Parathyroid adenoma (tissue), 2 donors: ENCODE data around the gene HACE1.
A peak's percentile ranks its signal among the peaks of the same experiment; 100 is the strongest.

ENCODE experiments used
- H2AFZ ChIP-seq: fragments of 300-600 bp; sonication (generic); one replicate; pipeline ENCODE4 v1.7.0; 2017; ENCODE audit warnings: antibody characterized with exemption, mild to moderate bottlenecking
- H3K27ac ChIP-seq: fragments of 300-600 bp; sonication (generic); one replicate; pipeline ENCODE4 v1.7.0; 2017
- H3K27me3 ChIP-seq: fragments of 300-600 bp; sonication (generic); one replicate; pipeline ENCODE4 v1.7.0; 2017; ENCODE audit warnings: low read length; ENCODE audit not compliant: control insufficient read depth, insufficient read depth
- H3K36me3 ChIP-seq: fragments of 300-600 bp; sonication (generic); one replicate; pipeline ENCODE4 v1.7.0; 2017; ENCODE audit warnings: low read length; ENCODE audit not compliant: control insufficient read depth, insufficient read depth
- H3K4me1 ChIP-seq: fragments of 300-600 bp; sonication (generic); one replicate; pipeline ENCODE4 v1.7.0; 2017; ENCODE audit warnings: control low read depth
- H3K4me2 ChIP-seq: fragments of 300-600 bp; sonication (generic); one replicate; pipeline ENCODE4 v1.7.0; 2017; ENCODE audit warnings: low read length
- H3K4me3 ChIP-seq: fragments of 300-600 bp; sonication (generic); one replicate; pipeline ENCODE4 v1.7.0; 2017; ENCODE audit warnings: low read depth, low read length
- H3K79me2 ChIP-seq: fragments of 300-600 bp; sonication (generic); one replicate; pipeline ENCODE4 v1.7.0; 2017; ENCODE audit warnings: control low read depth
- H3K9ac ChIP-seq: fragments of 300-600 bp; sonication (generic); one replicate; pipeline ENCODE4 v1.7.0; 2017; ENCODE audit warnings: mild to moderate bottlenecking
- H3K9me3 ChIP-seq: fragments of 300-600 bp; sonication (generic); one replicate; pipeline ENCODE4 v1.7.0; 2017; ENCODE audit warnings: low read length; ENCODE audit not compliant: control insufficient read depth
- CTCF ChIP-seq: fragments of 300-600 bp; sonication (generic); IDR thresholded peaks from one replicate; pipeline ENCODE4 v1.7.0; 2017; ENCODE audit warnings: antibody characterized with exemption, mild to moderate bottlenecking
- donor health status: primary hyperparathyroidism.

HACE1 gene

GRCh38 chr6:104896914-104897313, 37.2 kb upstream of the HACE1 start:
- H3K4me1 ChIP-seq, result no peaks in the 10 kb centered on the region
- H3K4me2 ChIP-seq, result no peak overlapping the region
- H3K27ac ChIP-seq, result no peak overlapping the region
- TF ChIP-seq CTCF, result peak; percentile 12
- no peak overlapping the region for H3K4me3 ChIP-seq
- H3K27me3 ChIP-seq, result no peaks in the 10 kb centered on the region
- H3K9ac ChIP-seq, result no peak overlapping the region
- H3K36me3 ChIP-seq, result no peaks in the 10 kb centered on the region
- no peaks in the 10 kb centered on the region for H3K79me2 ChIP-seq
- H3K9me3 ChIP-seq, result no peaks in the 10 kb centered on the region
- no peak overlapping the region for H2AFZ ChIP-seq

GRCh38 chr6:104888066-104888465, 28.3 kb upstream of the HACE1 start:
- no peaks in the 10 kb centered on the region for H3K27me3 ChIP-seq
- no peak overlapping the region for H3K4me2 ChIP-seq
- no peaks in the 10 kb centered on the region for H3K4me1 ChIP-seq
- no peak overlapping the region for H3K9ac ChIP-seq
- H3K9me3 ChIP-seq, result no peaks in the 10 kb centered on the region
- no peaks in the 10 kb centered on the region for H3K79me2 ChIP-seq
- no peaks in the 10 kb centered on the region for H3K36me3 ChIP-seq
- no peak overlapping the region for H2AFZ ChIP-seq
- no peak for TF ChIP-seq CTCF
- H3K4me3 ChIP-seq, result no peak overlapping the region
- H3K27ac ChIP-seq, result no peak overlapping the region

- H3K4me1 ChIP-seq, result no peaks in the 10 kb centered on the region
- H2AFZ ChIP-seq, result no peak overlapping the region
- no peaks in the 10 kb centered on the region for H3K79me2 ChIP-seq
- H3K4me3 ChIP-seq, result no peak overlapping the region
- H3K27me3 ChIP-seq, result no peaks in the 10 kb centered on the region
- H3K4me2 ChIP-seq, result no peak overlapping the region
- no peak overlapping the region for H3K27ac ChIP-seq
- no peak for TF ChIP-seq CTCF
- H3K9ac ChIP-seq, result no peak overlapping the region
- H3K9me3 ChIP-seq, result no peaks in the 10 kb centered on the region
- no peaks in the 10 kb centered on the region for H3K36me3 ChIP-seq
Observed at GRCh38 chr6:104887350-104887749, 27.6 kb upstream of the HACE1 start.

GRCh38 chr6:104885518-104886043, 25.9 kb upstream of the HACE1 start:
- H3K27ac ChIP-seq, result no peak overlapping the region
- peak overlapping the region; percentile 70 for H2AFZ ChIP-seq
- no peaks in the 10 kb centered on the region for H3K79me2 ChIP-seq
- H3K4me2 ChIP-seq, result no peak overlapping the region
- H3K4me3 ChIP-seq, result no peak overlapping the region
- H3K9ac ChIP-seq, result no peak overlapping the region
- no peak for TF ChIP-seq CTCF
- H3K27me3 ChIP-seq, result no peaks in the 10 kb centered on the region
- H3K36me3 ChIP-seq, result no peaks in the 10 kb centered on the region
- no peaks in the 10 kb centered on the region for H3K9me3 ChIP-seq
- H3K4me1 ChIP-seq, result no peaks in the 10 kb centered on the region

GRCh38 chr6:104884867-104885517, 25.3 kb upstream of the HACE1 start:
- H3K4me3 ChIP-seq, result no peak overlapping the region
- H3K9ac ChIP-seq, result no peak overlapping the region
- TF ChIP-seq CTCF, result no peak
- H3K9me3 ChIP-seq, result no peaks in the 10 kb centered on the region
- H2AFZ ChIP-seq, result peak overlapping the region; percentile 70
- no peak overlapping the region for H3K4me2 ChIP-seq
- H3K79me2 ChIP-seq, result no peaks in the 10 kb centered on the region
- H3K27ac ChIP-seq, result no peak overlapping the region
- no peaks in the 10 kb centered on the region for H3K27me3 ChIP-seq
- no peaks in the 10 kb centered on the region for H3K36me3 ChIP-seq
- no peaks in the 10 kb centered on the region for H3K4me1 ChIP-seq
